Fibroblast of the conjunctiva (primary cell): ENCODE data around the gene CFAP221.

Source experiments
- DNase-seq: peaks from one replicate; pipeline ENCODE4 v3.0.0-alpha.2; 2010; ENCODE audit warnings: low read depth

Gene CFAP221

GRCh38 chr2:119645173-119645855 is 101.1 kb downstream of the CFAP221 start:
- no peak for DNase-seq

DNA sequence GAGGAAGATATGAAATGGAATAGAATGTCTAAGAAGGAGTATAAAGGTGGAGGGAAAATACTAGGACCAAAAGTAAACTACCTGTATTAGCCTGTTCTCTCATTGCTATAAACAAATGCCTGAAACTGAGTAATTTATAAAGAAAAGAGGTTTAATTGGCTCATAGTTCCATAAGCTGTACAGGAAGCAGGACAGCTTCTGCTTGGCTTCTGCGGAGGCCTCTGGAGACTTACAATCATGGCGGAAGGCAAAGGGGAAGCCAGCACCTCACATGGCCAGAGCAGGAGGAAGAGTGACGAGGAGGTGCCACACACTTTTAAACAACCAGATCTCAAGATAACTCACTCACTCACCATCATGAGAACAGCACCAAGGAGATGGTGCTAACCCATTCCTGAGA is 101.9 kb downstream of the CFAP221 start:
- DNase-seq: no peak

- no peak for DNase-seq
Observed at GRCh38 chr2:119647440-119648169, 103.4 kb downstream of the CFAP221 start.

DNA sequence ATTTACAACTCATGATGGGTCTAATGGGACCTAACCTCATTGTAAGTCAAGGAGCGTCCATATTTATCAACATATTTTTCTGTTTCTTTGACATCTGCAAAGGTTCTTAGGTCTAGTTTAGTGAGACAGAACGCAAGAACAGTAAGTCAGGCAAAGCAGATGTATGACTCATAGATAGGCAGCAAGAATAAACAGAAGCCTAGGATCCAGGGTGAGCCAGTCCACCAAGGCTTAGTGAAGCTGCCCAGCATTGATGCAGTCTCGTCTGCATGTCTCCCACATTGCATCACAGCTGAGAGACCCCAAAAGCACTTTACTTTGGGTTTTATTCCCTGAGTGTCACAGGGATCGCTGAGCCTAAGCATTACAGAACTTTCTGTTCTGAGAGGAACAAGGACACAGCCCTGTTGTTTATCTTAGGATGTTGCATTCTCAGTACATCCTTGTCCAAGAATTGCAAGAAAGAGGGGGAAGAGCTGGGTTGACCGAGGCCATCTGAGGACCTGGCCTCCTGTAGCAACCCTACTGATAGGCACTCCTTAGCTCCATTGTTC is 105.2 kb downstream of the CFAP221 start:
- no peak for DNase-seq

- DNase-seq: no peak
Observed at GRCh38 chr2:119650206-119650605, 106.0 kb downstream of the CFAP221 start.

GRCh38 chr2:119650846-119651370 is 106.7 kb downstream of the CFAP221 start:
- DNase-seq: no peak

GRCh38 chr2:119657466-119658145 is 113.4 kb downstream of the CFAP221 start:
- DNase-seq: no peak

GRCh38 chr2:119659601-119660342 is 115.5 kb downstream of the CFAP221 start:
- DNase-seq: no peak

DNA sequence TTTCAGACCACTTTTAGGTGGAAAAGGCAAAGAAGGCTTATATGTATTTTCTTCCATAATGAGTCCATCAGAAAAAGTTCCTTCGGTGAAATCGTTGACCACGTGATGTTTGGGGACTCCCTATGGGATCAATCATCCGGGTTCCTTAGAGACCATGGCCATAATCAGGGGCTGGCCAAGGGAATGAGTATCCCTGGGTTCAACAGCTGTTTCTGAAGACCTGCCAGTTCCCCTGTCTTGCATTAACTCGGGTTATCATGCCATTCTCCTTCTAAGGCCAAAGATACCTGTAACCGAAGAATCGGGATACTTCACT is 116.1 kb downstream of the CFAP221 start:
- DNase-seq: no peak

DNA sequence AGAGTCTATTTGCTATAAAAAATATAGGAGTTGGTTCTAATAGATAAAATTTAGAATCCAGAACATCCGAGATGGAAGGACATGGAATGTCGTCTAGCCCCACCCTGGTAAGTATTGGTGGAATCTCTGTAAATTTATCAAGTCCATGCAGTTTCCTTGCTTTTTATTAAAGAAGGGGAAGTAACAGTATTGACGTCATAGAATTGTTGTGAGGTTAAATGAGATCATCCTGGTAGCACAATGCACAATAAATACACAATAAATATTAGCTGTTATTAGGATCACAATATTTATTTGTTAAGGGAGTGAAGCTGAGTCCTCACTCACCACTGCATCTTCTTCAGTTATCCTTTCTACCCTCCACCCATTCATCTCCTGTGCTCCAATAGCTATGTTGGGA is 118.0 kb downstream of the CFAP221 start:
- DNase-seq: no peak

DNA sequence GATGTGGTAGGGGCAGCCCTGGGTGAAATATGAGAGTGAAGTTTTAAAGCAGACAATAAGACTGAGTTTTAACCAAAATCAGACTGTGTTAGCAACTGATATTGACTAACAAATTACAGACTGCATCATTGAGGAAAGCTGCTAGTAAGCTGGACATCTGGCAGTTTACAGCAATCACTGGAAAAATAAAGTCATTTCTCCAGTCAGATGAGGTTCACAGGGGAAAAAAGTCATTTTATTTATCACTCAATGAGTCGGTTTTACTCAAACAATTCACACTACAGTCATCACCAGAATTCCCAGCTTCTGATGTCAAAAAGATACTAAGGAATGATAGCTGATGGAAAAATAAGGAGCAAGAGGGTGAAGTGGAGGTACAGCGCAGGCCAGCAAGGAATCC is 124.3 kb downstream of the CFAP221 start:
- no peak for DNase-seq

- no peak for DNase-seq
Observed at GRCh38 chr2:119671016-119671415, 126.8 kb downstream of the CFAP221 start.

DNA sequence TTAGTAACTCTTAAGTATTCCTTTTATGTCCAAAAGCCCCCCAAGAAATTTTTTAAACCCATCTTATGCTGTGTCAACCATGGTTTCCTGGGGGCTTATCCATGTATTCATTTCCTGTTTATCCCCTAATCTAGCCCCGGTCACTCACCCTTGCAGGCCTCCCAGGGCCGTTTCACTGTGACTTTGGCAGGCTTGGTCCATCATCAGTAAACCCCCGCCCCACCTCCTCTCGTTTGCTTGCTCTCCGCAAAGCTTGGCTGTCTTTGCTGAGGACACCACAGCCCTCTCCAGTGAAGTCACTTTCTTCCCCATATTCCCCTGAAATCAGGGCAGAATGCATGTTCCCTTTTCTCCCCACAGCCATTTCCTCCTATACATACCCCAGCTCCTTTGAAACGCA is 127.5 kb downstream of the CFAP221 start:
- DNase-seq: no peak

DNA sequence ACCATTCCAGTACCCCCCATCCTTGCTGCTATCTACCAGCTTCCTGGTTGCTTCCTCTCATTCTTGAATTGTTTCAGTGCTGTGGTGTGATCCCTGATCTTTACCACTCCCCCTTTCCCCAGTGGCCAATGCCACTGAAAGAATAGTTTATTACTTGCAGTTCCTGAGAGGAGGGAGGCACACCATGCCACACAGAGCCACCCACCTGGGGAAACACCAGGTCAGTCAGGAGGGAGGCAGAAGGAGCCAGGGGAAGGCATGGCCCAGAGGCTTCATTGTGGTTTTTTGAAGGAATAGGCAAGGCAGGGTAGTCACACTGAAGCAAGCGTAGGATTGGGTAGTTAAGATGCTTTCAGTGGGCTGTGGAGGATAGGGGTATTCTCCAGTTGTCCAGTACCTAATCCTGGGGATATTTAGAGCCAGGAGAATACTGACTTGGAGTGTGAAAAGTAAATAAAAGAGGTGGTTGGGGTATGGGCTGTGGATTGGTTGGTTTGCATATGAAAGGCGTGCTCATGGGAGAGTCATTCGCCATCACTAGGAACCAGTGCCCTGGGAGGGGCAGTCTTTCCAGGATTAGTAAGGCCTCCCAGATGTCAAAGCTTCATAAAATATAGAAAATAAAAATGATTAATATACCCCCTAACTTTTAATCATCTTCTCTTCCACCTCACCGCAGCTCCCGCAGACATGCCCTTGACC is 128.1 kb downstream of the CFAP221 start:
- DNase-seq: no peak

DNA sequence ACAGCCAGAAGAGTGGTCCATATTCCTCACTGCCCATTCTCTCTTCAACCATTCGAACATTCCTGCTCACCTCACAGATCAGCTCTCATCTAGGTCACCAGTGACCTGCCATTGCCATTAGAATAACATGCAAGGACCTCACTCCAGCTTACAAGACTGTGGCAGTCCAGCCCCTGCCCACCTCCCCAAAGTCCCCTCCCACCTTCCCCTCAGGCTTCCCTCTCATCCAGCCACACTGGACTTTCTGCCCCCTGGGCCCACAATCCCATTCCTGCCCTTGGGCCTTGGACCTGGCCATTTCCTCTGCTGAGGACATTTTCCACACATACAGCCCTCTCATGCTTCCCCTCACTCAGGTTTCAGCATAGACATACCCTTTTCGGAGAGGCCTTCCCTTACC is 129.5 kb downstream of the CFAP221 start:
- no peak for DNase-seq

- no peak for DNase-seq
Observed at GRCh38 chr2:119674711-119675500, 130.7 kb downstream of the CFAP221 start.

GRCh38 chr2:119678021-119678656 is 133.9 kb downstream of the CFAP221 start:
- DNase-seq: no peak

- no peak for DNase-seq
Observed at GRCh38 chr2:119679526-119679837, 135.2 kb downstream of the CFAP221 start.

GRCh38 chr2:119679846-119680245 is 135.6 kb downstream of the CFAP221 start:
- no peak for DNase-seq

DNA sequence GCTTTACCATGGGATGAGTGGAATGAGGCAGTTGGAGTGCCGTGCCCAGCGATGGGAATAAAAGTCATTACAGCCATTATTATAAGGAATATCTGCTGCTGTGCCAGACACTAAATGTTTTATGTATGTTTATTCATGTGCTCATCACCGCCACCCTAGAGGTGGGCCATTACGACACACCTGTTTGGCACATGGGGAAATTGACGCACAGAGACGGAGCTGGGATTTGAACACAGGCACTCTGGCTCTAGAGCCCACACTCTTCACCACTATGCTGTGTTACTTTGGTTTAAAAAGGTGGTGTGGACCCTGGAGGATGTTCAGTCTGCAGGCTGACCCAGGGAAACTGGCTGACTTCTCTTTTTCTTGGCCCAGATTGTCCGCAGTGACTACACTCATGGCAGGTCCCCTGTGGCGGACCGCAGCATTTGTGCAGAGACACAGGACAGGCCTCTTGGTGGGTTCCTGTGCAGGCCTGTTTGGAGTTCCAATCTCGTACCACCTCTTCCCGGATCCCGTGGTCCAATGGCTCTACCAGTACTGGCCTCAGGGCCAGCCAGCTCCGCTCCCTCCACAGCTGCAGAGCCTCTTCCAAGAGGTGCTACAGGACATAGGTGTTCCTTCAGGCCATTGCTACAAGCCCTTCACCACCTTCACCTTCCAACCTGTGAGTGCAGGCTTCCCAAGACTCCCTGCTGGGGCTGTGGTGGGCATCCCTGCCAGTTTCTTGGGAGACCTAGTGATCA is 136.4 kb downstream of the CFAP221 start:
- no peak for DNase-seq
